Left ventricle myocardium inferior (tissue), 1 donor: ENCODE results near the gene UBE2D3. TPM values are rescaled to one million over a fixed set of nuclear protein-coding genes. Genes with fewer than 3 reads are reported as not detected.

ENCODE experiments used
- DNase-seq: peaks from one replicate; pipeline ENCODE4 v3.0.0-alpha.2; 2020
- H3K27ac ChIP-seq: fragments of 200-600 bp; replicated peaks from 2 replicates; pipeline ENCODE4 v1.8.0; 2021
- H3K27me3 ChIP-seq: fragments of 200-600 bp; 2 replicates; pipeline ENCODE4 v1.8.0; 2021; ENCODE audit warnings: low read depth
- H3K36me3 ChIP-seq: fragments of 200-600 bp; 2 replicates; pipeline ENCODE4 v1.8.0; 2021
- H3K4me1 ChIP-seq: fragments of 200-600 bp; 2 replicates; pipeline ENCODE4 v1.8.0; 2021
- H3K4me3 ChIP-seq: fragments of 200-600 bp; 2 replicates; pipeline ENCODE4 v1.8.0; 2021; ENCODE audit warnings: mild to moderate bottlenecking, moderate library complexity
- H3K9me3 ChIP-seq: fragments of 200-600 bp; replicated peaks from 2 replicates; pipeline ENCODE4 v1.8.0; 2021
- CTCF ChIP-seq: fragments of 200-600 bp; IDR thresholded peaks from 2 replicates; pipeline ENCODE4 v1.8.0; 2021; ENCODE audit warnings: antibody characterized with exemption, mild to moderate bottlenecking, borderline replicate concordance
- intact Hi-C: fragments of 100-400 bp; cut with micrococcal nuclease; formaldehyde crosslinking; loops from one replicate; pipeline ENCODE4 v1.11.0; 2022
- total RNA-seq: library from RNA; stranded (reverse); fragmentation: NEBNext Ultra II Directional; extraction: Animal tissue kit (Norgen Biotek cat#: 25700); gene quantifications from one replicate; pipeline ENCODE4 v1.2.1, GENCODE V29; 2021
- donor health status: DM: no; HTN: yes; CAD: no; lungs with severe emphysema.

UBE2D3 gene
- total RNA-seq, 1 donor from 2014 or later, result 251 TPM

- no peak for DNase-seq
- Histone ChIP-seq H3K27me3 (no peaks in the 10 kb centered on the region), H3K9me3 (no peaks in the 10 kb centered on the region), H3K4me3 (no peak overlapping the region), H3K27ac (no peak overlapping the region), H3K4me1 (no peaks in the 10 kb centered on the region), H3K36me3 (no peaks in the 10 kb centered on the region)
- no peak for TF ChIP-seq CTCF
- intact Hi-C loops, result no loop called here
Observed at GRCh38 chr4:102843938-102844337, 16.6 kb upstream of the UBE2D3 start.

- intact Hi-C loops, result no loop called here
- H3K27me3 ChIP-seq, result no peaks in the 10 kb centered on the region
- no peaks in the 10 kb centered on the region for H3K4me1 ChIP-seq
- DNase-seq, result no peak
- H3K27ac ChIP-seq, result no peak overlapping the region
- no peak for TF ChIP-seq CTCF
- H3K9me3 ChIP-seq, result no peaks in the 10 kb centered on the region
- no peaks in the 10 kb centered on the region for H3K36me3 ChIP-seq
- no peak overlapping the region for H3K4me3 ChIP-seq
Observed at GRCh38 chr4:102843273-102843672, 15.9 kb upstream of the UBE2D3 start.

GRCh38 chr4:102842367-102842766 is 15.0 kb upstream of the UBE2D3 start:
- no peak overlapping the region for H3K27ac ChIP-seq
- TF ChIP-seq CTCF, result no peak
- H3K27me3 ChIP-seq, result no peaks in the 10 kb centered on the region
- H3K4me3 ChIP-seq, result no peak overlapping the region
- intact Hi-C loops, result no loop called here
- no peak for DNase-seq
- no peaks in the 10 kb centered on the region for H3K4me1 ChIP-seq
- H3K36me3 ChIP-seq, result no peaks in the 10 kb centered on the region
- H3K9me3 ChIP-seq, result no peaks in the 10 kb centered on the region

GRCh38 chr4:102836596-102836995 is 9.2 kb upstream of the UBE2D3 start:
- DNase-seq, result no peak
- H3K27ac ChIP-seq, result no peak overlapping the region
- no peaks in the 10 kb centered on the region for H3K36me3 ChIP-seq
- H3K9me3 ChIP-seq, result no peaks in the 10 kb centered on the region
- intact Hi-C loops, result no loop called here
- no peaks in the 10 kb centered on the region for H3K27me3 ChIP-seq
- H3K4me1 ChIP-seq, result peaks cover 19% of the 10 kb centered on the region
- no peak for TF ChIP-seq CTCF
- no peak overlapping the region for H3K4me3 ChIP-seq

- H3K27ac ChIP-seq, result peak overlapping the region; percentile 22
- H3K36me3 ChIP-seq, result no peaks in the 10 kb centered on the region
- no peak for TF ChIP-seq CTCF
- H3K27me3 ChIP-seq, result no peaks in the 10 kb centered on the region
- H3K4me3 ChIP-seq, result no peak overlapping the region
- DNase-seq, result no peak
- H3K9me3 ChIP-seq, result no peaks in the 10 kb centered on the region
- peaks cover 39% of the 10 kb centered on the region for H3K4me1 ChIP-seq
- intact Hi-C loops, result no loop called here
Observed at GRCh38 chr4:102832667-102833066, 5.3 kb upstream of the UBE2D3 start.

GRCh38 chr4:102832105-102832504 is 4.8 kb upstream of the UBE2D3 start:
- H3K9me3 ChIP-seq, result no peaks in the 10 kb centered on the region
- no peak for TF ChIP-seq CTCF
- H3K36me3 ChIP-seq, result no peaks in the 10 kb centered on the region
- H3K27ac ChIP-seq, result peak overlapping the region; percentile 22
- no peaks in the 10 kb centered on the region for H3K27me3 ChIP-seq
- intact Hi-C loops, result no loop called here
- no peak overlapping the region for H3K4me3 ChIP-seq
- H3K4me1 ChIP-seq, result peaks cover 41% of the 10 kb centered on the region
- no peak for DNase-seq
